Measurements from ENCODE around the gene GLDC. TPM values are rescaled to one million over a fixed set of nuclear protein-coding genes. Genes with fewer than 3 reads are reported as not detected.

Gene GLDC
- total RNA-seq, 6 donors from 2014 or later = 0.60 to 3.1 (median 1.1) TPM; not detected in 2

GRCh38 chr9:6502399-6502798 is 143.1 kb downstream of the GLDC start:
- Histone ChIP-seq H3K9me3 (no peaks in the 10 kb centered on the region), H3K27me3 (no peaks in the 10 kb centered on the region), H3K4me3 (no peak overlapping the region), H3K36me3 (peaks cover 8 to 94% (median 29%) of the 10 kb centered on the region in 4 donors), H3K4me1 (no peaks in the 10 kb centered on the region), H3K27ac (no peak overlapping the region)
- ATAC-seq (ENCODE audit: low FRiP score in 2 of 2) (no peak), DNase-seq (no peak)
- WGBS, 2 donors = 91 to 97% methylated on average over 3 of the region's 3 CpGs
- TF ChIP-seq CTCF (IDR thresholded peaks at IDR 0.05) = no peak
- no peak for TF ChIP-seq POLR2AphosphoS5 (IDR thresholded peaks at IDR 0.05)
- no peak for TF ChIP-seq EP300 (IDR thresholded peaks at IDR 0.05)

GRCh38 chr9:6501526-6502210 is 143.9 kb downstream of the GLDC start:
- ATAC-seq (ENCODE audit: low FRiP score in 2 of 2) (no peak), DNase-seq (no peak)
- TF ChIP-seq EP300 (IDR thresholded peaks at IDR 0.05) = no peak
- no peak for TF ChIP-seq POLR2AphosphoS5 (IDR thresholded peaks at IDR 0.05)
- TF ChIP-seq CTCF (IDR thresholded peaks at IDR 0.05) = no peak
- no peaks in the 10 kb centered on the region for H3K4me1 ChIP-seq
- no peak overlapping the region for H3K4me3 ChIP-seq
- WGBS, 2 donors = 52 to 63% methylated on average over 2 of the region's 2 CpGs
- H3K36me3 ChIP-seq = peaks cover 8 to 94% (median 34%) of the 10 kb centered on the region in 4 donors
- no peaks in the 10 kb centered on the region for H3K27me3 ChIP-seq
- no peak overlapping the region for H3K27ac ChIP-seq
- H3K9me3 ChIP-seq = no peaks in the 10 kb centered on the region

- DNase-seq = no peak
- 95 to 100% methylated on average over 1 of the region's 1 CpG for WGBS, 2 donors
- H3K4me3 ChIP-seq = no peak overlapping the region
- TF ChIP-seq POLR2AphosphoS5 (IDR thresholded peaks at IDR 0.05) (no peak), POLR2A (IDR thresholded peaks at IDR 0.05) (no peak), CTCF (IDR thresholded peaks at IDR 0.05) (no peak), EP300 (IDR thresholded peaks at IDR 0.05) (no peak)
- H3K36me3 ChIP-seq = peaks cover 8 to 82% (median 31%) of the 10 kb centered on the region in 4 donors
- no peaks in the 10 kb centered on the region for H3K4me1 ChIP-seq
- H3K9me3 ChIP-seq = no peaks in the 10 kb centered on the region
- no peaks in the 10 kb centered on the region for H3K27me3 ChIP-seq
- ATAC-seq (ENCODE audit: low FRiP score in 2 of 2) = no peak
- no peak overlapping the region for H3K27ac ChIP-seq
Observed at GRCh38 chr9:6498982-6499381, 146.5 kb downstream of the GLDC start.

DNA sequence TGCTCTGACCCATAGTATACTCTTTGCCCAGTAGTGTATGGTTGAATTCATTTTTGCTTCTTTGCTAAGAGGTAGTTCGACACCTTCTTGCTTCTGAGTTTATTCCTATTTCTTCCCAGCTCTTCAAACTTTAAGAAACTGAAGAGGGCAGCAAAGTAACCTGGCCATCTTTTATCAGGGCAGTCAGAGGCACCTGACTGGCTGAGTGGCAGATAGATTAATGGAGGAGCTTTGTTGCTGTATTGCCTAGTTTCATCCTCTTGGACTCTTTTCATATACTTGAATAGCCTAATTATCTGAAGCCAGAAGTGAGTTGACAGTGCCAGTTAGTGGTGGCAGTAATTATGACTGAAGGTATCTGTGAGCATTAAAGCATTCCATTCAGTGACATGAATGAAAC is 150.1 kb downstream of the GLDC start:
- peaks cover 8 to 55% (median 27%) of the 10 kb centered on the region in 4 donors for H3K36me3 ChIP-seq
- no peaks in the 10 kb centered on the region for H3K9me3 ChIP-seq
- DNase-seq = no peak

More for the DNA sequence above, 150.1 kb downstream of the GLDC start:
- ATAC-seq (ENCODE audit: low FRiP score in 2 of 2) = no peak
- TF ChIP-seq CTCF (IDR thresholded peaks at IDR 0.05) (no peak), EP300 (IDR thresholded peaks at IDR 0.05) (no peak), POLR2AphosphoS5 (IDR thresholded peaks at IDR 0.05) (no peak), POLR2A (IDR thresholded peaks at IDR 0.05) (no peak)
- H3K4me3 ChIP-seq = no peak overlapping the region
- 94 to 96% methylated on average over 1 of the region's 1 CpG for WGBS, 2 donors
- H3K27ac ChIP-seq = no peak overlapping the region
- H3K4me1 ChIP-seq = no peaks in the 10 kb centered on the region
- no peaks in the 10 kb centered on the region for H3K27me3 ChIP-seq

Data from upper lobe of left lung (tissue), 6 donors.